ENCODE measurements around the gene IDH3B. TPM values are rescaled to one million over a fixed set of nuclear protein-coding genes. Genes with fewer than 3 reads are reported as not detected.
A peak's percentile ranks its signal among the peaks of the same experiment; 100 is the strongest.
"Not testable (repeated sequence)": the region's sequence is repeated elsewhere in the genome, so short reads cannot be mapped to it uniquely, and the experiment has no call there.

IDH3B gene
- total RNA-seq, 2 experiments from 2014 or later: 100 to 103 TPM

GRCh38 chr20:2700913-2701620 lies 37.1 kb upstream of the IDH3B start:
- CTCF ChIA-PET: interaction anchor here (1.0 to 2.0 kb wide), 5 partner anchors 12 to 33 kb away, joined by 3 to 9 read pairs (median 4); no protein-coding TSS in a partner anchor
- POLR2A ChIA-PET: no interaction called here
- Mint-ChIP-seq H3K4me1 (no peaks in the 10 kb centered on the region), H3K9me3 (no peaks in the 10 kb centered on the region), H3K36me3 (ENCODE audit: low read depth) (no peaks in the 10 kb centered on the region), H3K4me3 (no peak overlapping the region), H3K27ac (no peak overlapping the region), H3K27me3 (peaks cover 17% of the 10 kb centered on the region)
- no peak for DNase-seq

- H3K4me3 Mint-ChIP-seq: no peak overlapping the region
- CTCF ChIA-PET: interaction anchor here (2.0 kb wide), 1 partner anchor 12 kb away, joined by 9 read pairs; no protein-coding TSS in a partner anchor
- H3K4me1 Mint-ChIP-seq: no peaks in the 10 kb centered on the region
- no peaks in the 10 kb centered on the region for H3K9me3 Mint-ChIP-seq
- POLR2A ChIA-PET: no interaction called here
- no peak for DNase-seq
- H3K27ac Mint-ChIP-seq: no peak overlapping the region
- no peaks in the 10 kb centered on the region for H3K36me3 Mint-ChIP-seq (ENCODE audit: low read depth)
- peaks cover 29% of the 10 kb centered on the region for H3K27me3 Mint-ChIP-seq
These were observed 35.9 kb upstream of the IDH3B start for GRCh38 chr20:2699775-2700413.

- no peak for DNase-seq
- ChIA-PET POLR2A (no interaction called here), CTCF (interaction anchor here (1.0 to 1.7 kb wide), 2 partner anchors 10 to 11 kb away, joined by 3 to 6 read pairs; no protein-coding TSS in a partner anchor)
- H3K36me3 Mint-ChIP-seq (ENCODE audit: low read depth): no peaks in the 10 kb centered on the region
- H3K27me3 Mint-ChIP-seq: peaks cover 39% of the 10 kb centered on the region
- H3K27ac Mint-ChIP-seq: no peak overlapping the region
- H3K4me1 Mint-ChIP-seq: no peaks in the 10 kb centered on the region
- no peaks in the 10 kb centered on the region for H3K9me3 Mint-ChIP-seq
- no peak overlapping the region for H3K4me3 Mint-ChIP-seq
These were observed 34.9 kb upstream of the IDH3B start for GRCh38 chr20:2698912-2699311.

- Mint-ChIP-seq H3K4me3 (no peak overlapping the region), H3K27me3 (peaks cover 39% of the 10 kb centered on the region), H3K27ac (no peak overlapping the region), H3K36me3 (ENCODE audit: low read depth) (no peaks in the 10 kb centered on the region), H3K4me1 (no peaks in the 10 kb centered on the region), H3K9me3 (no peaks in the 10 kb centered on the region)
- ChIA-PET CTCF (interaction anchor here (1.0 to 1.7 kb wide), 2 partner anchors 9 to 11 kb away, joined by 3 to 6 read pairs; no protein-coding TSS in a partner anchor), POLR2A (no interaction called here)
- no peak for DNase-seq
These were observed 34.3 kb upstream of the IDH3B start for GRCh38 chr20:2698186-2698817.

- Mint-ChIP-seq H3K9me3 (no peaks in the 10 kb centered on the region), H3K4me1 (no peaks in the 10 kb centered on the region), H3K27ac (no peak overlapping the region), H3K4me3 (no peak overlapping the region), H3K27me3 (peaks cover 39% of the 10 kb centered on the region), H3K36me3 (ENCODE audit: low read depth) (no peaks in the 10 kb centered on the region)
- POLR2A ChIA-PET: no interaction called here
- DNase-seq: no peak
- CTCF ChIA-PET: interaction anchor here (0.9 to 1.7 kb wide), 2 partner anchors 9 to 10 kb away, joined by 3 to 6 read pairs; no protein-coding TSS in a partner anchor
These were observed 33.8 kb upstream of the IDH3B start for GRCh38 chr20:2697768-2698167.

- no peak for DNase-seq
- ChIA-PET POLR2A (no interaction called here), CTCF (interaction anchor here (1.3 kb wide), 1 partner anchor 56 kb away, joined by 3 read pairs; no protein-coding TSS in a partner anchor)
- H3K27ac Mint-ChIP-seq: no peak overlapping the region
- H3K4me1 Mint-ChIP-seq: peaks cover 6% of the 10 kb centered on the region
- no peaks in the 10 kb centered on the region for H3K36me3 Mint-ChIP-seq (ENCODE audit: low read depth)
- H3K9me3 Mint-ChIP-seq: no peaks in the 10 kb centered on the region
- H3K27me3 Mint-ChIP-seq: peaks cover 45% of the 10 kb centered on the region
- H3K4me3 Mint-ChIP-seq: no peak overlapping the region
These were observed 32.6 kb upstream of the IDH3B start for GRCh38 chr20:2696646-2697045.

GRCh38 chr20:2695984-2696525 lies 32.0 kb upstream of the IDH3B start:
- CTCF ChIA-PET: interaction anchor here (1.3 kb wide), 1 partner anchor 57 kb away, joined by 3 read pairs; no protein-coding TSS in a partner anchor
- DNase-seq; H3K27ac Mint-ChIP-seq; H3K4me1 Mint-ChIP-seq; H3K9me3 Mint-ChIP-seq; POLR2A ChIA-PET; H3K36me3 Mint-ChIP-seq (ENCODE audit: low read depth); H3K4me3 Mint-ChIP-seq: not testable (repeated sequence)
- peaks cover 51% of the 10 kb centered on the region for H3K27me3 Mint-ChIP-seq

GRCh38 chr20:2695206-2695983 lies 31.4 kb upstream of the IDH3B start:
- Mint-ChIP-seq H3K9me3 (no peaks in the 10 kb centered on the region), H3K4me1 (peaks cover 9% of the 10 kb centered on the region), H3K36me3 (ENCODE audit: low read depth) (no peaks in the 10 kb centered on the region), H3K27ac (no peak overlapping the region), H3K27me3 (peaks cover 52% of the 10 kb centered on the region), H3K4me3 (no peak overlapping the region)
- DNase-seq: no peak
- ChIA-PET POLR2A (no interaction called here), CTCF (interaction anchor here (0.8 to 1.9 kb wide), 3 partner anchors 11 to 103 kb away, joined by 3 to 7 read pairs (median 3); no protein-coding TSS in a partner anchor)

- Mint-ChIP-seq H3K27ac (no peak overlapping the region), H3K27me3 (peaks cover 57% of the 10 kb centered on the region), H3K9me3 (no peaks in the 10 kb centered on the region), H3K4me3 (no peak overlapping the region), H3K36me3 (ENCODE audit: low read depth) (no peaks in the 10 kb centered on the region), H3K4me1 (peaks cover 9% of the 10 kb centered on the region)
- DNase-seq: no peak
- POLR2A ChIA-PET: no interaction called here
- CTCF ChIA-PET: interaction anchor here (0.8 to 1.9 kb wide), 3 partner anchors 10 to 104 kb away, joined by 3 to 7 read pairs (median 3); no protein-coding TSS in a partner anchor
These were observed 30.5 kb upstream of the IDH3B start for GRCh38 chr20:2694519-2694918.

GRCh38 chr20:2694008-2694471 lies 30.0 kb upstream of the IDH3B start:
- Mint-ChIP-seq H3K27me3 (peaks cover 60% of the 10 kb centered on the region), H3K4me1 (peaks cover 9% of the 10 kb centered on the region), H3K36me3 (ENCODE audit: low read depth) (no peaks in the 10 kb centered on the region), H3K27ac (no peak overlapping the region), H3K4me3 (peak overlapping the region; percentile 13), H3K9me3 (no peaks in the 10 kb centered on the region)
- no peak for DNase-seq
- ChIA-PET CTCF (interaction anchor here (0.8 to 1.9 kb wide), 3 partner anchors 9 to 105 kb away, joined by 3 to 7 read pairs (median 3); no protein-coding TSS in a partner anchor), POLR2A (no interaction called here)

- Mint-ChIP-seq H3K4me1 (peaks cover 11% of the 10 kb centered on the region), H3K4me3 (no peak overlapping the region), H3K36me3 (ENCODE audit: low read depth) (no peaks in the 10 kb centered on the region), H3K27ac (no peak overlapping the region), H3K9me3 (no peaks in the 10 kb centered on the region), H3K27me3 (peaks cover 60% of the 10 kb centered on the region)
- DNase-seq: peak; percentile 24
- ChIA-PET POLR2A (no interaction called here), CTCF (interaction anchor here (1.4 to 1.9 kb wide), 2 partner anchors 9 to 60 kb away, joined by 3 to 7 read pairs; no protein-coding TSS in a partner anchor)
These were observed 29.4 kb upstream of the IDH3B start for GRCh38 chr20:2693286-2694007.
